Stimulated activated naive CD4-positive, alpha-beta T cell treated with Interleukin-2 at 50 U/mL for 16 hours (primary cell): ENCODE results near the gene OR5K1.

Experiments
- DNase-seq: peaks from one replicate; lab custom pipeline; 2025; lab: John Stamatoyannopoulos, UW

OR5K1 gene

GRCh38 chr3:98514948-98515347 lies 51.9 kb downstream of the OR5K1 start:
- no peak for DNase-seq

GRCh38 chr3:98518816-98519215 lies 55.8 kb downstream of the OR5K1 start:
- DNase-seq: no peak

- DNase-seq: peak; percentile 6
Measured at GRCh38 chr3:98519351-98519750, 56.4 kb downstream of the OR5K1 start.

DNA sequence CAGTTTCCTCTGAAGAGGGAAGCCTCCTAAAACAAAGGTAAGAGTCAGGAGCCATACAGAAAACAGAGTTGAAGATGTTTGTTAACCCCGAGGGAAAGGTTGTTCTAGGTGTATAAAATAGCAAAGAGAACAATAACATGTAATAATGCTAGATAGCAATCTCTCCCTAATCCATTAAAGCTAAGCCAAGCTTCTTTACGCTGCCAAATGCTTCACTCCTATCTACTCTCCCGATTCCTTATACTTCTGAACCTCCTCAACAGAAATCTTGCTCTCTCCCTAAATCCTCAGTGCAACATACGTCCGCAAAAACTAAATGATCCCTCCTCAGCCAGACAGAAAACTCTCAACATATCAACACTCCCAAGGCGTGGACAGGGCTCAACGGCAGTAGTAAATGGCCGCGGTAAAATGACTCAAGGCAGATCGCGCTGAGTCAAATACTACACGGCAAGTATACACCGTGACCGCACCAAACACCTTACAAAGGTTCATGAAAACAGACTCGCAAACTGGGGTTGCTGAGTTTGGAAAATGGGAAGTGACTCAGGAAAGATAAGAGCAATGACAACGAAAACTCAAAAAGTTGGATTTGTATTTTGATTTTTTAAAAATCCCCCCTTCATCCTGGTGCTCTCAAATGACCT lies 59.0 kb downstream of the OR5K1 start:
- DNase-seq: peak; percentile 62
